Femur (tissue), 1 donor: Measurements from ENCODE around the gene GCSAM.

Source experiments
- DNase-seq: peaks from one replicate; pipeline ENCODE4 v3.0.0-alpha.2; 2017

Gene GCSAM

DNA sequence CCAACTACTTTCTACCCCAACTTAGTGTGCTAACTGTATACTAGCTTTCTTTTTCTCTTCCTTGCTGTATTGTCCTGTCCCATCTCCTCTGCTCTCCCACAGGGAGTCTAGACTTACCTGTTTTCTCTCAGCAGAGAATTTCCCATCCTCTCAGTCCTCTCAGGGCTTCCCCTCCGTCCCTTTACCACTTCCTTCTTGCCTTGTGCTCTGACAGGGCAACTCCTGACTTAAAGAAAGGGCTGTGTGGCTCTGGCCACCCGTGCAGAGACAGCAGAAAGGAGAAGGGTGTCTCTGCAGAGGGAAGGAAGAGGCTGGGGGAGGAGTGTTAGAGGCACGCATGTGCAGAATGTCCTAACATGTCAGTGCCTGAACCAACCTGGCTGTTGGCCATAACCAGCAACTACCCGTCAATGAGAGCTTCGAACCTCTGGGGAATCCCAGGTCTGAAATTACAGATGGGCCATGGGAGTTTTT is at the start of gene GCSAM:
Gene GCSAM, minus strand, starts transcription at position 274 of the 474 bp plus-strand sequence. Its CDS starts 128 bp downstream, at position 146.
- peak; percentile 56 for DNase-seq

DNA sequence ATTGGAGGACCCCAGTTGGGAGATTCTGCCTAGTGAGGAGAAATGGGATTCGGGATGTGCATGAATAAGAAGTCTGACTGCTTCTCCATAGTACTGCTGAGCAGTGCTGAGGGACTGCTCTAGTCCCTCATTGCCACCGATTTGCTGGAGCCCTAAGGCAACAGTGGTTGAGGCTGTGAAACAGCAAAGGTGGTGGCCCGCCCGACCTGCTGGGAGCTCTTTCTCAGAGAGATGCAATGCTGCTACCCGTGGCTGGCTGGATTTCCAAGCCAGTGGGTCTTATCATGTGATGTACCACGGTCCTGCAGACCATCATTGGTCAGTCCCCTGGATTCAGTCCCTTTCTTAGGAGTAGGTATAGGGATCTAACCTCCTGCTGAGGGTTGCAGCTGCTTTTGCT is 42.6 kb upstream of the GCSAM start:
- DNase-seq, result no peak

DNA sequence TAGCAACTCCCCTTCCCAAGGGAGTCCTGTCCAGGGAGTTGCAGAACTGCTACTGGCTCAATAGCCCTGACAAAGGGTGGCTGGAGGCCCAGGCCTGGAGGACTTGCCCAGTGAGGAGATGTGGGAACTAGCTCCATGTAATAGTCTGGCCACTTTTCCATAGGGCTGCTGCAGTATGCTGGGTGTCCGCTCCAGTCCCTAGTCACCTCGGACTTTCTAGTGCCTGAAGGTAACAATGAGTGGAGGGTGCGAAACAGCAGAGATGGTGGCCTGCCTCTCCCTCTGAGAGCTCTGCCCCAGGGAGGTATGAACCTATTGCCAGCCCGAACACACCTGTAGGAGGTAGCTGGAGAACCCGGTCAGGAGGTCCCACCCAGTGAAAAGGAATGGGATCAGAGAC is 42.0 kb upstream of the GCSAM start:
- DNase-seq, result no peak

GRCh38 chr3:112171144-112171543 is 38.1 kb upstream of the GCSAM start:
- DNase-seq, result no peak

DNA sequence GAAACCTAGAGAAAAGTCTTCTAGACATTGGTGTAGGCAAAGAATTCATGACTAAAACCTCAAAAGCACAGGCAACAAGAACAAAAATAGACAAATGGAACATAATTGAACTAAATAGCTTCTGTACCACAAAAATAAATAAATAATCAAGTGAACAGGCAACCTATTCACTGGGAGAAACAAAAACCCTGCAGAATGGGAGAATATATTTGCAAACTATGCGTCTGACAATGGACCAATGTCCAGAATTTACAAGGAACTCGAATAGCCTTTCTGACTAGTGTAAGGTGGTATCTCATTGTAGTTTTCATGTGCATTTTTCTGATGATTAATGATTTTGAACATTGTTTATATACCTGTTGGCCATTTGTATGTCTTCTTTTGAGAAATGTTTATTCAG is 37.0 kb upstream of the GCSAM start:
- no peak for DNase-seq

DNA sequence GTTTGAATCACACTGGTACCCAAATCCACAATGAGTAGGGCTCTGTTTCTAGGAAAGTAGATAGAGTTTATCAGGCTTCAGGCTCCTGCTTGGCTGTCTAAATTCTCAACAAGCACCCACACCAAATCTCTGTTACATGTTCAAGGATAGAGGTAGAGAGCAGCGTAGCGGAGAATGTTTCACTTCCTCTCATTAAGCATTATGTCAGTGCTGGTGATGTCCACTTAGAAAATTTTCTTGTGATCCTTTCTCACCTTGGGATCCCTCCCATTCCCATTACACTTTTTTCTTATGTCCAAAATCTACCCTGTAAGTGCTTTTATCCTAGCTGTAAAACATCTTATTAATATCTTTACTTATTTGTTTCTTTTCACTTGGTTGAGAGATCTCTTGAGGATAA is 34.7 kb upstream of the GCSAM start:
- DNase-seq, result no peak

DNA sequence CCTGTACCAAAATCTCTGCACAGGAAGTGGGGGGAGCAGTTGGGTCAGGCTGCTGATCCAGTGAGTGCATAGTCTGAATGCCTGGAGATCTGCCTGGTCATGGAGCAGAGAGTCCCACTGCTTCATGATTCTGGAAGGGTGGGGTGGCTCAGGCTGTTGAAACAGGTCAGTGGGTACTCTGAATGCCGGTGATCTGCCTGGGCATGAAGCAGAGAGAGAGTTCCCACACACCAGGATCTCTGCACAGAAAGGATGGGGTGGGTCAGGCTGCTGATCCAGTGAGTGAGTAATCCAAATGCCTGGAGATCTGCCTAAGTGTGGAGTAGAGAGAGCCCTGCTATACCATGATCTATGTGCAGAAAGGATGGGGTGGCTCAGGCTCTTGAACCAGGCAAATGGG is 16.1 kb upstream of the GCSAM start:
- no peak for DNase-seq

DNA sequence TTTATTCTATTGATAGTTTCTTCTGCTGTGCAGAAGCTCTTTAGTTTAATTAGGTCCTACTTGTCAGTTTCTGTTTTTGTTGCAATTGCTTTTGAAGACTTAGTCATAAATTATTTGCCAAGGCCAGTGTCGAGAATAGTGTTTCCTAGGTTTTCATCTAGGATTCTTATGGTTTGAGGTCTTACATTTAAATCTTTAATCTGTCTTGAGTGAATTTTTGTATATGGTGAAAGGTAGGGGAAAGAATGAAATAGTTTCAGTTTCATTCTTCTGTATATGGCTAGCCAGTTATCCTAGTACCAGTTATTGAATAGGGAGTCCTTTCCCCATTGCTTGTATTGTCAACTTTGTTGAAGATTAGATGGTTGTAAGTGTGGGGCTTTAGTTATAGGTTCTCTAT is 10.6 kb upstream of the GCSAM start:
- DNase-seq, result no peak

DNA sequence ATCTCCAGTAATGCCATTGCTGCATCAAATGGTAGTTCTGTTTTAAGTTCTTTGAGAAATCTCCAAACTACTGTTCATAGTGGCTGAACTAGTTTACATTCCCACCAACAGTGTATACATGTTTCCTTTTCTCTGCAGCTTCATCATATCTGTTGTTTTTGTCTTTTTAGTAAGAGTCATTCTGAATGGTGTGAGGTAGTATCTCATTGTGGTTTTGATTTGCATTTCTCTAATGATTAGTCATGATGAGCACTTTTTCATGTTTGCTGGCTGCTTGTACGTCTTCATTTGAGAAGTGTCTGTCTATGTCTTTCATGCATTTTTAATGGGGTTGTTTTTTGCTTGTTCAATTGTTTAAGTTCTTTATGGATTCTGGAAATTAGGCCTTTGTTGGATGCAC is 10.2 kb upstream of the GCSAM start:
- no peak for DNase-seq

DNA sequence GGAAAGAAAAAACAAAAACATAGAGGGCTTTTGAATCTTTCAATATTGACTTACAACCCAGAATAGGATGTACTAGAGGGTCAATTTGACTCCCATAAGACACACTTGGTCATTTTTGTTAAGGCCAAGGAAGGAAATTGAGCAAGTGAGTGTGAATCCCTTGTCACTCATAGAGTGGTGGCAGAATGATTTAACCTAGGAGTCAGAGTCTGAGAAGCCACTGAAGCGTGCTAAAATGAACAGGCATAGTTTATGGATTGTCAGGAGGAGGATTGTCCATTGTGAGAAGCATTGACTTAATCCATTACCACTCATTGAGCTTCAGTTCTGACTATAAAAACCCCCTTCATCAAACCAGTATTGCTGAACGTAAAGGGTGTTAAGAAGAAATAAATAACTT is 8.2 kb upstream of the GCSAM start:
- DNase-seq, result no peak

DNA sequence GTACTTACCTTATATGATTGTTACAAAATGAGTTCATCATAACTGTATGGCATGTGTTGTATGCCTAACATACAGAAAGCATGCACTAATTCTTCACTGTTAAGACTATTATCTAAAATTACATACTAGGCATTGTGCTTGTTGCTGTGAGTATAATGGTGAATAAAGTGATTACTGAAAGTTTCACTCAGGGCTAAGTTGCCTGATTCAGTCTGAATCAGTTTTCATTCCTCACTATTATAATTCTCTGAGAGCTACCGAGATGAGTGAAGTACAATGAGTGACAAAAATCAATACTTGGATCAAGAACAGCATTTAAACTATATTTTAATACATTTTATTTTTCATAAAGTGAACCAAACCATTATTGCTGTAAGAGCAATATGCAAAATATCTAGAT is 7.5 kb upstream of the GCSAM start:
- no peak for DNase-seq

DNA sequence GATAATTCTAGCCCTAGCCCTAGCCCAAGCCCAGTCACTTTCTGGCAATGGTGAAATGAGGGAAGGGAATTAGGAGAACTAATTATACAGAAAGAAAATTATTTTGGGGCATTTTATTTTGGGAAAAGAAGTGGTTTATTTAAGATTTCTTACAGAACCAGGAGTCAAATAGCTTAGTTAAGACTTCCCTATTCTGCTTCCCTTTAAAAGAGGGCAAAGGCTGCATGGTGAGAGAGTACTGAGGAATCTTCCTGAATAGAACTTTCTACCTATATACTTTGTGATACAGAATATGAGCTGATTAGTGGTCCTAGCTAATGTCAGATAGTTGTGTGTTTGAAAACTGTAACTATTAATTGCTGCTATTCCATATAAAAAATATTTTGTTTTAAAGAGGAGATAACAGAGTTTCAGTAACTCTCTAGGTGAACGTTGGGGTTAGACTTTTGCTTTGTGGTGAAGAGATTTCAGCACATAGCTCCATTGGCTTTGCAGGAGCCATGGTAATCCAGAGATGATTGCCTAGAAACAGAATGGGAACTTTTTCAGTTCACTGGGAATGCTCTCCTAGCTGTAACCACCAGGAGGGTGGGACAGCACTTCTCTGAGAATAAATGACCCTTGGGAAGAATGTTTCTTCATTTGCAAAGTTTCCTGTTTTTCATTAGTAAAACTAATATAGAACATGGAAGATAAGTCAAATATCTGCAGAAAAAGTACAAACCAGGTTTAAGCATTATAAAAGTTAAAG is 5.3 kb upstream of the GCSAM start:
- DNase-seq, result no peak

GRCh38 chr3:112137781-112138180 is 4.7 kb upstream of the GCSAM start:
- no peak for DNase-seq

GRCh38 chr3:112136959-112137693 is 4.1 kb upstream of the GCSAM start:
- peak; percentile 44 for DNase-seq

- DNase-seq, result no peak
Observed at GRCh38 chr3:112136046-112136445, 3.0 kb upstream of the GCSAM start.

DNA sequence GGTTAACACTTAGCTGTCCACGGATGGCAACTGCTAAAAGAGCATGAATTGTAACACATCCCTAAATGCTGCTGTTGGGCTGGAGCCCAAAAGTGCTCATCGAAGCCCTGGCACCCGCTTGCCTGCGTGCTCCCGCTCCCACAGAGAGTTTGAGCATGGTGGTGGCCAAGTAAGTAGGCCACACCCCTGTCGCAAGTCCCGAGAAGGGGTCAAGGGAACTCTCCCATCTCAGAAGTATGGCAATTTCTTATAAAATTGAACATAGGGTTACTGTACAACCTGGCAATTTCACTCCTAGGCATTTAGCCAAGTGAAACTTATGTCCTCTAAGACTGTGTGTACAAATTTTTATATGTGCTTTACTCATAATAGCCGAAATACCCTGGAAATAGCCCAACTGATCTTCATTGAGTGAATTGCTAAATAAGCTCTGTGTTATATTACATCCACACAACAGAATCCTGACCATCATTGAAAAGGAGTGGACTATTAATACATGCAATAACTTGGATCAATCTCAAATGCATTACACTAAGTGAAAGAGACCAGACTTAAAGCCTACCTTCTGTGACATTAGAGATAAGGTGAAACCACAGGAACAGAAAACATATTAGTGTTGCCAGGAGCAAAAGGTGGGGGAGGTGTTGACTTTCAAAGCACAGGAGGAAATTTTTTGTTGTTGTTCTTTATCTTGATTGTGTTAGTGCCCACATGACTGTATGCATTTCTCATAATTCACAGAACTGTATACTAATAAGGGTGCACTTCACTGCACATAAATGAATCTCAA is 1.5 kb upstream of the GCSAM start:
- no peak for DNase-seq

- no peak for DNase-seq
Observed at GRCh38 chr3:112133626-112134334, 732 bp upstream of the GCSAM start.

DNA sequence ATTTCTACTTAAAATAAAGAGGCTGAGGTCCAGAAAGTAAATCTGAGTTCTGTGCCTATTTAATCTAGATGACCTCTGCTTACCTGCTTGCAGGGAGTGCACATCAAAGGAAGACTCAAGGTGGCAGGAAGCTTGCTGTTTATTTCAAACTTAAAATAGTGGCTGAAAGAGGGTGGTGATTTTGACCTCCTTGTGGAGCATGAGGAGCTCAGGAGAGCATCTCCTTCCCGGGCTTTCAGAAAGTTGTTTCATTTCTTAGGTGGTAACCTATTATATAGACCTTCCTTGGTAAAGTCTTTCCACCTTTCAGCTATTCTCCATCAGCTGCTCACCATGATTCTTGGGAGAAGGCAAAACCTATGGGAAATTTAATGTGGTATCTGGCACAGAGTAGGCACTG is 494 bp downstream of the GCSAM start:
- DNase-seq, result no peak

GRCh38 chr3:112132088-112132487 is 960 bp downstream of the GCSAM start:
- no peak for DNase-seq

DNA sequence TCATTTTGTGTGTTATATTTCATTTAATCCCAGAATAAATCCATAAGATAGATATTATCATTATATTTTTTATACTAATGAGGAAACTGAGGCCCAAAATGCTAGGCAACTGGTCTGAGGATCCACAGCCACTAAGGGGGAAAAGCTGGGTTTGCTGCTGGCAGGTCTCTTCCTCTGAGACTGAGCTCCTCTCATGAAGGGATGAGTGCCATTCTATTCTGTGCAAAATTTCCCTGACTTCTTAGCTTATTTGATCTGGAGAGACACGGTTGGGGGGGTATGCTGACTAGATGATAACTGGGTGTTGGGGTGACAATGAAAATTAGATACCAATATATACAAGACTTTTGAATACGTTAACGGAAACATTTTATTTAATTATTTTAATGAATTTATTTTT is 1.9 kb downstream of the GCSAM start:
- no peak for DNase-seq

DNA sequence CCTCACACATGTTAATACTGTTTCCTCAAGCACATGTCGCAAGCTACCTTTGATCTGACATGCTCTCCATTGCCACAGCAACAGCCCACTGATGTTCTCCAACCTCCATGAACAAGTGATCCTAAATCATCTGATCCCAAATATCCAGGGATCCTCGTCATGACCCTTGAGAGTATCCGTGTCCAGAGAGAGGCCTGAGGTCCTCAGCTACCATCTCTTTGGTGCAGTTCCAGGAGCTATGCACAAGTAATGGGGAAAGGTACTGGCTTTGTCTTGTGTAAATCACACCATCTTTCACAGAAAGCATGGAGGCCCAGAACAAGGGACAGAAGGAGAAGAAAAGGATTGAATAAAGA is 2.4 kb downstream of the GCSAM start:
- DNase-seq, result no peak

- DNase-seq, result no peak
Observed at GRCh38 chr3:112129925-112130637, 3.0 kb downstream of the GCSAM start.
